ENCODE data around the gene LAMP1.
"Not testable (repeated sequence)": the region's sequence is repeated elsewhere in the genome, so short reads cannot be mapped to it uniquely, and the experiment has no call there.

The LAMP1 gene

DNA sequence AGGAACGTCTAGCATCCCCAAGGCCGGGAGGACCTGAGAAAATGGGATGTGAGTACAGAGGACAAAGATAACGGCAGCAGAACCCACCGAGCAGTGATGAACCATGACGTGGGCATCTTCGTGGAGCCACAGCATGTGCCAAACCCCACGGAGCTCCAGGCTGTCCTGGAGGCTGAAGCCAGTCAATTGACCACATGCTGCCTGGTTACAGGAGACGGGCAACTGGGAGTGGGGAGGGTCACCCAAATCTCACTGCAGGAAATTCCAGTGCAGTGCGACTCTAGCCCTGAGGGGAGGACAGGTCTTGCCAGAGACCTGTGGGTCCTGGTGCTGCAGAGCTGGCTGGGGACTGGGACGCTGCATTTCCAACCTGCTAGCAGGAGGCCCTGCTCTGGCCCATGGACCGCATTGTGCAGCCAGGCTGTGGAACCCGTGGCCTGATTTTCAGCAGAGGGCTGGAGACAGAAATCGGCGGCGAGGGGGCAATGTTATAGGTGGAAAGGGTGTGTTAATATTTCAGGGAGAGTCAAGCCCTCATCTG, 70.1 kb downstream of the LAMP1 start:
- TF ChIP-seq, protein P1, sequence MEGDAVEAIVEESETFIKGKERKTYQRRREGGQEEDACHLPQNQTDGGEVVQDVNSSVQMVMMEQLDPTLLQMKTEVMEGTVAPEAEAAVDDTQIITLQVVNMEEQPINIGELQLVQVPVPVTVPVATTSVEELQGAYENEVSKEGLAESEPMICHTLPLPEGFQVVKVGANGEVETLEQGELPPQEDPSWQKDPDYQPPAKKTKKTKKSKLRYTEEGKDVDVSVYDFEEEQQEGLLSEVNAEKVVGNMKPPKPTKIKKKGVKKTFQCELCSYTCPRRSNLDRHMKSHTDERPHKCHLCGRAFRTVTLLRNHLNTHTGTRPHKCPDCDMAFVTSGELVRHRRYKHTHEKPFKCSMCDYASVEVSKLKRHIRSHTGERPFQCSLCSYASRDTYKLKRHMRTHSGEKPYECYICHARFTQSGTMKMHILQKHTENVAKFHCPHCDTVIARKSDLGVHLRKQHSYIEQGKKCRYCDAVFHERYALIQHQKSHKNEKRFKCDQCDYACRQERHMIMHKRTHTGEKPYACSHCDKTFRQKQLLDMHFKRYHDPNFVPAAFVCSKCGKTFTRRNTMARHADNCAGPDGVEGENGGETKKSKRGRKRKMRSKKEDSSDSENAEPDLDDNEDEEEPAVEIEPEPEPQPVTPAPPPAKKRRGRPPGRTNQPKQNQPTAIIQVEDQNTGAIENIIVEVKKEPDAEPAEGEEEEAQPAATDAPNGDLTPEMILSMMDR (IDR thresholded peaks at IDR 0.05; ENCODE audit: extremely low read depth, missing control alignments), result no peak

DNA sequence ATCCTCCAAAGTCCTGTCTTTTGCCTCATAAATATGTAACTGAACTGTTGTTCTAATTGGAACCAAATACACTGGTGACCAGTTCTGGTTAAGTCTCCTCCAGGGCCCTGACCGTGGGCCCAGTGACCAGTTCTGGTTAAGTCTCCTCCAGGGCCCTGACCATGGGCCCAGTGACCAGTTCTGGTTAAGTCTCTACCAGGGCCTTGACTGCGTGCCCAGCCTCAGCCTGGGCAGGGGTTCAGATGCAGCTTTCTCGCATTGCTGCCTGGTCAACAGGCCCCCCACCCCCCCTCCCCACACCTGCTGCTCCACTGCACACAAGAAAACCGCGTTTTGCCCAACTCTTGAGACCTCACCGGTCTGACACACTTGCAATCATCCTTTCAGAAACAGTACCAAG, 70.7 kb downstream of the LAMP1 start:
- no peak for DNase-seq (ENCODE audit: low spot score)
- TF ChIP-seq, protein P1 (IDR thresholded peaks at IDR 0.05; ENCODE audit: extremely low read depth, missing control alignments), result no peak

More for the DNA sequence above, 70.1 kb downstream of the LAMP1 start:
- DNase-seq (ENCODE audit: low spot score), result no peak

DNA sequence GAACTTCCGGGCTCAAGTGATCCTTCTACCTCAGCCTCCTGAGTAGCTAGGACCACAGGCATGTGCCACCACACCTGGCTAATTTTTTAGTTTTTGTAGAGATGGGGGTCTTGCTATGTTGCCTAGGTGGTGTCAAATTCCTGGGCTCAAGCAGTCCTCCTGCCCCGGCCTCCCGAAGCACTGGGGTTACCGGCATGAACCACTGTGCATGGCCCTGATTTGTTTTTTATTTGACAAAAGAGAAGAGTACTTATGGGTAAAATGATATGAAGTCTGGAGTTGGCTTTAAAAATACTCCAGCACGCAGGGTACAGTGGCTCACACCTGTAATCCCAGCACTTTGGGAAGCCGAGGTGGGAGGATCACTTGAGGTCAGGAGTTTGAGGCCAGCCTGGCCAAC, 71.3 kb downstream of the LAMP1 start:
- DNase-seq (ENCODE audit: low spot score), result not testable (repeated sequence)

DNA sequence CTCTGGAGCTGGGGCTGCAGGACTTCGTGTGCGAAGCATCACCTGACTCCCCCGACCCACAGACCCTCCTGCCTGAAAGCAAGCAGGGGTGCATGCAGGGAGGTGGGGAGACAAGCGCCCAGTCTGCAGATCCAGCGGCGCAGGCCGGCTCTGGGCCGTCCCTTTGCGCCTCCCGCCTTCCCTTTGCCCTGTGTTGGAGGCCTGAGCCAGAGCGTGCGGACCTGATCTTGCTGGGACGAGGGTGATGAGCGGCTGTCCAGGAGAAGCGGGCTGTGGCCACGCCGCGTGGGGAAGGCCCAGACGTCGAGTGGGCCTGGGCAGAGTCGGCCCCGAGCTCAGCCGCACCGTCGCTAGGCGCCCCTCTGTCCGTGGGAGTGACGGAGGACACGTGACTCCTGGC, 72.2 kb downstream of the LAMP1 start:
- no peak for DNase-seq (ENCODE audit: low spot score)
- TF ChIP-seq, protein P1 (IDR thresholded peaks at IDR 0.05; ENCODE audit: extremely low read depth, missing control alignments), result no peak

DNA sequence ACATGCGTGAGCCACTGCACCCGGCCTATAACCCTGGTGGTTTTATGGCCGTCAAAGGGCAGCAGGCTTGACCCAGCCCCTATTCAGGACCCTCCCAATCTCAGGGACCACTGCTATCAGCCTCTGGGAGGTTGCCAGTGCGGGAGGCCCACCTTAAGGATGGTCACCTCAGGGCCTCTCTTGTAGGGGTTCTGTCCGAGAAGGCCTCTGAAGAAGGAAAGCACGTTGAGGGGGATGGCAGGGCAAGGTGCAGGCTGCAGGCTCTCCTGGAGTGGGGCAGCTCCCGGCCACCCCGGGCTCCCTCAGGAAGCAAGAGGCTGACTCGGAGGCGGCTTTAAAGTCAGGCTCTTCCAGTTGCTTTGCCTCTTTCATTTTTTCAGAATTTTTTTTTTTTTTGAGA, 72.8 kb downstream of the LAMP1 start:
- DNase-seq (ENCODE audit: low spot score), result no peak

DNA sequence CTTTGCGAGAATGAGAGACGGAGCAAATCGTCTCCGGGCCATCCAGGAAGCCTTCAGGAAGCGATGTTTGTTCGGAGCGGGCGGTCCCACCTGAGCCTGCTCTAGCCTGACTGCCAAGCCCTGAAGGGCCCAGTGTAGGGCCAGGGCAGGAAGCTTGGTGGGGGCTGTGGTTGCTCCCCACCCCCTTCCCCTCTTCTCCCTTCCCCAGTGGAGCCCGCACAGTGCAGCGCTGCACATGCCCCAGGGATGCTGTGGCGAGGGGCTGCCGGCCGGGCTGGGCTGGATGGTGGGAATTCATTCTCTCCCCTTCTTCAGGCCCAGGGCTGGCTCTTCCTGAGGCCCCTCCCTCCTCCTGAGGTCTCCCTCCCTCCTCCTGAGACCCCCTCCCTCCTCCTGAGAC, 74.0 kb downstream of the LAMP1 start:
- no peak for DNase-seq (ENCODE audit: low spot score)
- TF ChIP-seq, protein P1 (IDR thresholded peaks at IDR 0.05; ENCODE audit: extremely low read depth, missing control alignments), result no peak

More for the DNA sequence above, 72.8 kb downstream of the LAMP1 start:
- TF ChIP-seq, protein P1 (IDR thresholded peaks at IDR 0.05; ENCODE audit: extremely low read depth, missing control alignments), result no peak

DNA sequence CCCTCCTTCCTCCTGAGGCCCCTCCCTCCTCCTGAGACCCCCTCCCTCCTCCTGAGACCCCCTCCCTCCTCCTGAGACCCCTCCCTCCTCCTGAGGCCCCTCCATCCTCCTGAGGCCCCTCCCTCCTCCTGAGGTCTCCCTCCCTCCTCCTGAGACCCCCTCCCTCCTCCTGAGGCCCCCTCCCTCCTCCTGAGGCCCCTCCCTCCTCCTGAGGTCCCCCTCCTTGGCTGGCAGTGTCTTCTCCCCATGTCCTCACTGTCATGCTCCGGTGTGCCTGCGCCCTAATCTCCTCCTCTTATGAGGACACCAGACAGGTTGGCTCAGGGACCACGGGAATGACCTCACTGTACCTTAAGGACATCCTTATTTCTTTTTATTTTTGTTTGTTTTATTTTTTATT, 74.7 kb downstream of the LAMP1 start:
- not testable (repeated sequence) for DNase-seq (ENCODE audit: low spot score)
